Myocyte (in vitro differentiated cells): ENCODE results near the gene EDN2. TPM values are rescaled to one million over a fixed set of nuclear protein-coding genes. Genes with fewer than 3 reads are reported as not detected.

ENCODE experiments used
- DNase-seq: peaks from one replicate; pipeline ENCODE4 v3.0.0-alpha.2; 2012; ENCODE audit warnings: low read depth
- total RNA-seq: library from RNA; depleted of rRNA; stranded (reverse); fragments of >200 nt; gene quantifications from 2 replicates; pipeline ENCODE4 v1.2.3, GENCODE V29; 2014

Gene EDN2
- total RNA-seq, 1 donor from 2014 or later, result not detected

DNA sequence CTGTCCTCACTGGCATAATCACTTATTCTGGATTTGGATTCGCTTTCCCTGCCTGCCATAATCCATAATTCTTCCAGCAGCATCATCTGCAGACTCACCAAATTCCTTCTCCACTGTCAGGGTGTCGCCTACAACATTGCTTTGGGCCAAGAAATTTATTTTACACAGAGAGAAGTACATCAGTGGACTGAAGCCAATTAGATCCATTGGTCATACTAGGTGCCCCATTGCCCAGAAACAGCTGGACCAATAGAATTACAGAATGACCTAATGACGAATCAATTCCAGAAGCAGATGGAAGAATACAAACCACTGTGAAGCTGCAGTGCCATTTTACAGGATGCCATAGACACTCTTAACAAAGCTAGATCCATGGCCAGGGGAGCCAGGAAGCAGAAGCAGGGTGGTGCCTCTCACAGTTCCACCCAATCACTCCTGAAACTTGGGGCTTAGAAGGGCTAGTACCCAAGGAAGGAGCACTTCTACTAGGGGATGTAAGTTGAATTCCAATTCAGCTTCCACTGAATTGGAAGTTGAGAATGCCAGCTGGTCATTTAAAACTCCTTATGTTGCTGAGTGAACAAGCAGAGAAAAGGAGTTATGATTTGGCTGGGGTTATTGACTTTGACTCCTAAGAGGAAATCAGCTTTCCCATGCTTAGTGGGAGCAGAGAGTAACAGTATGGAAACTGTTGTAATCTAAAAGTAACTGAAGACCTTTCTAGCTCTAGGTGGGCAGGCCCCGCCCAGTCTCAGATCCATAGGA lies 44.0 kb downstream of the EDN2 start:
- no peak for DNase-seq

DNA sequence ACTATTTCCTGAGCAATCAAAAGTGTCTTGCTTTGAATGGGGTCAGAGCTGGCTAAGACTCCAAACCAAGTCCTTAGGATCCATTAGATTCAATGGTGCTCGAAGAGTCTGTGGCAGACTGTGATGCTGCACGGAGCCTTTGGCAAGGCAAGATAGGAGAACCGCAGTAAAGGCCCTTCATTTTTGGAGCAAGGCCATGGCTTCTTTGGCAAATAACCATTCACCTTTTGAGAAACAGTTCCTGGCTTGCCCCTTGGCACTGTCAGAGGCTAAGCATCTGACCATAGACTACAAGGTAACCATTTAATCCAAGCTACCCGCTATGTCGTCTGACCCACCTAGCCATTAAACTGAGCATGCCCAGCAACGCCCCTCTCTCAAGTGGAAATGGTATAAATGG lies 45.2 kb downstream of the EDN2 start:
- DNase-seq, result no peak

DNA sequence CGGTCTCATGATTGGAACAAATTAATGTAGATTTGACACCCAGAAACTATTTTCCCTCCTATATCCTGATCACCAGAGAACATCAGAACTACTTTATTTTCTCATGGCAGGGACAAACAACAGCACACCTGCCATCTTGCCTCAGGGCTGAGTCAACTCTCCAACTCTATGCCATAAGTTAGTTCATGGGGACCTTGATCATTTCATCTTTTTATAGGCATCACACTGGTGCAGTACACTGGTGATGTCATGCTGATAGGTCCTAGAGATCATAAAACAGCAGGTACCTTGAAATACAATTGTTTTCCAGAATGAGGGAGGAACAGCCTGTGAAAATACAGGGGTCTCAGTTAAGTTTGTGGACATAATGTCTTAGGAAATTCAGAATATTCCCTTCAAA lies 45.8 kb downstream of the EDN2 start:
- no peak for DNase-seq

DNA sequence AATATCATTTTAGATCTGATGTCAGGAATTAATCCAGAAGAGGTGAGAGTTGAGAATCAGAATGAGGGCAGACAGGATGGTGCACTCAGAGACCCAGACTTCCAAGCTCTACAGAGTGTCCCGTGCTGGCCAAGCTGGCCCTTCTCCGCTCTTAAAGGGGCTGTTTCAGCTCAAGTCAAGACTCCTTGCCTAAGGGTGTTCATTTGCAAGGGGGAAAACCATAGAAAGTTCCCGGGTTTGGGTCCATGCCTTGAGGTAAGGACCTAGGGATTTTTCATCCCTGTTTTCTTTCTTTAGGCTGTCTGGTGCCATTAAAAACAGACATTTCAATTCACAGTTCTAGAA lies 47.5 kb downstream of the EDN2 start:
- DNase-seq, result no peak

DNA sequence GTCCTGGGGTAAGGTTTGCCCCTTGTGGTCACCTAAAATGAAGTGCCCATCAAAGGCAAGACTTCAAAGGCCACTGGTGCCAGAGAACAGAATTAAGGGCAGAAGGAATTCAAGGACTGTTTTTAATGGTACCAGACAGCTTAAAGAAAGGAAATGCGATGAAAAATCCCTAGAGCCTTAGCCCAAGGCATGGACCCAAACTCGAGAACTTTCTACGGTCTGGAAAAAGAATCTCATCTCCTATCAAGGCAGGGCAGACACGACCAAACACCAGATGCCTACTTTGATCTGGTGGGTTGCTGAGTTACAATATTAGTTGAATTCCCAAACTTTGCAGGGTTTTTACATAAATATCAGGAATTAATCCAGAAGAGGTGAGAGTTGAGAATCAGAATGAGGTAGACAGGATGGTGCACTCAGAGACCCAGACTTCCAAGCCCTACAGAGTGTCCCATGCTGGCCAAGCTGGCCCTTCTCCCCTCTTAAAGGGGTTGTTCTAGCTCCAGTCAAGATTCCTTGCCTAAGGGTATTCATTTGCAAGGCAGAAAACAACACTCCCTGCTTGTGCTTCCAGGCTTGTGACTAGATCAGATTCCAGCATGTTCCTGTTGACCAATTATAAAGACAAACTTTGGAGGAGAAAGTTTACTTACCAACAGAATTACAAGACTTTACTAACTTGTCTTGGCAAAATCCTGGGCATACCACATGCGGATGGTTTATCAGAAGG lies 48.0 kb downstream of the EDN2 start:
- DNase-seq, result no peak

DNA sequence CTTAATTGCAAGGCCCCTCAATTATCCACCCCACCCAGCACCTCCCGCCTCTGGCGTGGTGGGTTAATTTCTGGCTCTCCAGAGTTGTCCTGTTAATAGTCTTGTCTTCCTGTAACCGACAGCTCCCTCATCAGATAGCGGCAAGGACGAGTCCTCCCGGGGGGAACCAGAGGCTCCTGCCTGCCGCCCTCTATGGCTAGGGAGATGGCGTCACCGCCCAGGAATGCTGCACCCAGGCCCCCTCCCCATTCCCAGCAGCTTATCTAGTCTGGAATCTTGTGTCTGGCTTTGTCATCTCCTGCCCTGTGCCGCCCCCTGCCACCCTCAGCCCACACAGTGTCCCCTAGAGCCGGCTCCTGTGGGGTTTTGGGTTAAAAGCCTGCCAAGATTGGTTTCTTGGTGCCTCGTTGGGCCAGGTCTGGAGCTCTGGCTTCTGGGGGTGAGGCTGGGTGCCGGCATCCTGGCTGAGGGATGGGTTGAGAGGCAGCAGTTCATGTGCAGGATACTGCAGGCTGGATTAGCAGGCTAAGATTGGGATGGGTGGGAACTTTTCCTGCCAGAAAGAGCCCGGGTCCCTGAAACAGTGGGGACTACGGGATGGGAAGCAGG lies 48.8 kb downstream of the EDN2 start:
- DNase-seq, result no peak

DNA sequence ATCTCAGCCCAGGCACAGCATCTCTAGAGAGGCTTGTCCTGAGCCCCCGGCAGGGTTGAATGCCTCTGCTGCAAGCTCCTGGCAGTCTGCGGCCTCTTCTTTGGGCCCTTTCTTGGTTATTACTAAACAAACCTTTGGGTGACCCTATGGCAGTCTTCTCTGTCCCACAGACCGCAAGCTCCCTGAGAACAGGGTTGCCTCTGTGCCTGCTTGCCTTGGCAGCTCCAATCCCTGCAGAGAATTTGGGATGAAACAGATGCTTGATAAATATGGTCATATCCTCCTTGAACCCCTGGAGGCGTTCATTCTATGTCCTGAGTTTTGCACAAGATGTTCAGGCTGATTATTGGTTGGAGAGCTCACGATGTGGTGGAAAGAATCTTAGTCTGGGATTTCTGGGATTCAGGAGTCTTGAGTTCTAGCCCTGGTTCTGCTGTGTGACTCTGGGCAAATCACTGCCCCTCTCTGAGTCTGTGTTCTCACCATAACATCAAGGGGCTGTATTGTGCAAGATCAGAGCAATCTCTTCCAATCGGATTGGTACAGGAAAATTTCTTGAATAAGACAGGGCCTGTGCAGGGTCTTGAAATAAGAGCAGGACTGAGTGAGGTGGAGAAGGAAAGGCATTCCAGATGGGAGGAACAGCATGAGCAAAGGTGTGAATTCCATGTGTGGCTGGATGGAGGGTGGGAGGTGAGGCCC lies 49.6 kb downstream of the EDN2 start:
- DNase-seq, result no peak

DNA sequence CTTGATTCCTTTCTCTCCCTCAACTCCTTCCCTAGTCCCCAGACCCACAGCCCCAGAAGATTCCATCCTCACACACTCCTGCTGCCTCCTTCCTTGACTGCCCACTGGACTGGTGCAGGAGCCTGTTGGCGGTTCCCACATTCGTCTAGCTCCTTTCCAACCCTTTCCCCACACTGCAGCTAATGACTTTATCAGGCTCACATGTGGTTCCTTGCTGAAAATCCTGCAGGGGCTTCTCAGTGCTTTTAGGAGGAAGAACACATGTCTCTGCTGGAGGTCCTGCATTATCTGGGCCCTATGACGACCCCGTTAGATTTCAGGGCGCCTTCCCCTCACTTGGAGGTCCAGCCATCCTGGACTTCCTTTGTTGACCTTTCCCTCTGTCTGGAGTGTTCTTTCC lies 50.2 kb downstream of the EDN2 start:
- no peak for DNase-seq

DNA sequence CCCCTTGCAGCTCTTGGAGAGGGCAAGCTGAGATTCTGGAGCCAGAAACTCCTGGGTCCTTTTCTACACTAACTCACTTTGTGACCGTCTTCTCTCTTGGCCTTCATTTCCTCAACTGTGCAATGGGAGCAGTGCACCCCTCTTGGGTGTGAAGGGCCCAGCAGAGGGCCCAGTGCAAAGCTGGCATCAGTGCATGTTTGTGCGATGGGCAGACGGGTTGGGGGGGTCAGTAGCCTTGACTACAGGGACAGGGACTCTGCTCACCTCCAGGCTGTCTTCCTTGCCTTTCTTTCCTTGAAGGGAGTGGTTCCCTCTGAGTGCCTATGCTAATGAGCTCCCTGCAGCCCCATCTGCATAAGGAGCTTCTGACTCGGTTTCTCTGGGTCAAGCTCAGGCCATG lies 51.0 kb downstream of the EDN2 start:
- no peak for DNase-seq

DNA sequence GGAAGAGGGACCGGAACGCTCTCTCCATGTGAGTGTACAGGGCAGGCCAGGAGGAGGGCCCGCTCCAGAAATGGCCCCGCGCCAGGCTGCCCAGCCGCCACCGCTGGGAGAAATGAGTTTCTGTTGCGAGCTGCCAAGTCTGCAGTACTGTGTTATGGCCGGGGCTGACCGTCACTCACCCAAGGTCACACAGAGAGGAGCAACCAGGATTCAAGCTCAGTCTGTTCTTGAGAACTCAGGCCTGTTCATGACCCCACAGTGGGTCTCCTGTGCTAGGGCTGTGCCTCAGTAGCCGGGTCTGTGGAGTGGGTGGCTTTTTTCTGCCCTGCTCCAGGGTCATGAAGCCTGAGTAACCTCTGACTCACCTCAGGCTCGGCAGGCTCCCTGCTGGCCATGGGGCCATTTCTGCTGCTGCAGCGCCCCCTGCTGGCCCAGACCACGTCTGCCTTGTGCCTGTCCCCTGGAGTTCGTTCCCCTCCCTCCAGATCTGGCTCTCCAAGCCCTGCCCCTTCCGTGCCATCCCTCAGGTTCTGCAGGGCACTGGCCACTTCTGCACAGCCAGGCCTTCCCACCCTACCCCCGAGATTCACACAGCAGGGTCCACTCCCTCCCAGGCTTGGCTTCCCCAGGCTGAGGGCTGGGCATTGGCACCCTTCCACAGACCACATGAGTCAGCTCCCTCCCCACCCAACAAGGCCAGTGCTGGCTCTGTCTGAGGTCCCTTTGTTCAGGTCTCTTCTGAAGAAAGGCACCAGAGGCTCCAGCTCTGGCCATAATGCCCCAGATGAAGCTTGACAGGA lies 51.8 kb downstream of the EDN2 start:
- DNase-seq, result peak; percentile 98

DNA sequence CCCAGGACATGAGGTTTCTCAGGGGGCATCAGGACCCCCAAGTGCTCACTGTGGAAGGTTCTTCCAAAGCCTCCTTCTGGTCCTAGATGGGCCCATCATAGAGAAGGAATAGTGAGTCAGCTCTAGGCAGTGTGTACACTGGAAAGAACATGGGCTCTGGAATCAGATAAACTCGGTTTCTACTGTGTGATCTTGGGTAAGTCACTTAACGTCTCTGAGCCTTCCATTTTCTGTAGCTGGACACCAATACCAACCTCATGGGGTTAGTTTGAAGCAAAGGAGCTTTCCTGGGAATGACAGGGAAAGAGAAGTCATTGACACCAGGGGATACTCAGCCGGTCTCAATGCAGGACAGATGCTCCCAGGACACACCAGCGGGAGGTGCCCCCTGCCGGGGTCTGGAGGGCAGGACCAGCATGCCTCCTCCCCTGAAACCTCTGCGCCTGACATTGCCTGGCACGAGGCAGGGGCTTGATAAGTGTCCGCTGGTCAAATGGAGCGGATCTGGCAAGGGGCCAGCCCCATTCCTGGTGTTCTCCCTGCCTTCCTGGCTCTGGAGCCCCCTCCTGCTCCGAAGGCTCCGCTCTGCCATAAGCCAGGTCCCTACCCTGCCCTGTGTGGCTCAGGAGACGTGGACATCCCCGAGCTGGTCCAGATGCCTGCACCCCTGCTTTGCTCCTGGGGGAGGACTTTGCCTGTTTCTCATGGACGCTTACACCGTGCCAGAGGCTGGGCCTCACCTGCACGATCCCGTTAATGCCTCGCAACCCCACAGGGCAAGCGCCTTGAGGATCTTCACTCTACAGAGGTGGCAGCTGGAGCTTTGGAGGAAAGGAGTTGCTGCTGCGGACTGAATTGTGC lies 52.8 kb downstream of the EDN2 start:
- no peak for DNase-seq

DNA sequence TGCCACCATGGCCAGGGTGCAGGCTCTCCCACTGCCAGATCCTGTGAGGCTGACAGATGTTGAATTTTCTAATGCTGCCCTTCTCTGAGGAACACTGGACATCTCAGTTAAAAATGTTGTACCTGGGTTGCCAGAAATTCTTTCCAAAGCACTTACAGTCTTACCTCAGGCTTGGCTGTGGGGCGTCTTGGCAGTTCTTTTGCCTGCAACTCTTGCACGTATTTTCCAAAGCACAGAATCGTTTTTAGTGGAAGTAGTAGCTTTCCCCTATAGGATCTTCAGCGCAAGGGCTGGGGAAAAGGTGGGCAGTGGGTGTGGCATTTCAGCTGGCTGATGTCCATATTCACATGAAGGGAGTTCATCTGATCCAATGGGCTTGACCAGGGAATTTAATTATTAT lies 53.9 kb downstream of the EDN2 start:
- DNase-seq, result no peak

DNA sequence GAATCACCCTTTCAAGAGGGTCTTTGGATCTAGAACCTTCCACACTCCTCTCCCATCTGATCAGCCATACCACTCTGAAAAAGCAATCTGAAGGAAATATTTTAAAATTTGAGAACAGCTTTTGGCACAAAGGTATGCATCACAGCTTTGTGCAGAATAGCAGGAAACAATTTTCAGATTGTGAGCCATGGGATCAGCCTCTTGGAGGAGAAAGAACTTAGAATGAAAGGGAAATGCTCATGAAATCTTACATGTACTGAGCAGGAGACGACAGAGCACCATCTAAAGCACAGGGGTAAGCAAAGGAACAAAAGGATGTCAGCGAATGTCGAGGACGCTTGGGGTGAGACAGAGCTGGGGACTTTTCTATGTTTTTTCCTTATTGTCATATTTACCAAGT lies 54.4 kb downstream of the EDN2 start:
- no peak for DNase-seq

DNA sequence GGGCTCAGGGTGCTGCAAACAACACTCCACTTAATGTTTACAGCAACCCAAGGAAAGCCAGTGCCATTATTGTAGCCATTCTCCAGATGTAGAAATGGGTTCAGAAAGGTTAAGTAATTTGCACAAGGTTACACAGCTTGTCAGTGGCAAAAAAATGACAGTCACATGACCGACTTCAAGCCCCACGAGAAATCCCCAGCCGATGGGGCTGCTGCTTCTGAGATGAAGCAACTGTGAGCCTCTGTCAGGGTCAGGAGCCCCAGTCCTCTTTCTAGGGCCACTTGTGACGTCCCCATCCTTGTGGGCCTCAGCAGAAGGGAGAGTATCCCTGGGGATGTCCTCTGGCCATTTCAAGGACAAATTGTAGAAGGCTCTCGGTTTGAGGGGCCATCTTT lies 54.8 kb downstream of the EDN2 start:
- no peak for DNase-seq

Other genes with a start within 250 kb of the EDN2 start
- 23.2 and 34.8 TPM in 2 replicates for gene SCMH1, start 242.4 kb downstream of the EDN2 start, total RNA-seq
- gene FOXO6, start 123.2 kb downstream of the EDN2 start, total RNA-seq, result 16.0 and 28.9 TPM in 2 replicates